SK-N-SH treated with all-trans-retinoic acid at 6 μM for 48 hours (cell line): Measurements from ENCODE around the gene CDK15.
A peak's percentile ranks its signal among the peaks of the same experiment; 100 is the strongest.
"Not testable (repeated sequence)": the region's sequence is repeated elsewhere in the genome, so short reads cannot be mapped to it uniquely, and the experiment has no call there.

Source experiments
- ATAC-seq: fragments of 200-7000 bp; cut with Tn5 transposase; 3 replicates; pipeline ENCODE4 v1.9.1; 2020; ENCODE audit warnings: mild to moderate bottlenecking, moderate library complexity
- ARNTL ChIP-seq: fragments of 450-650 bp; formaldehyde crosslinking; IDR thresholded peaks from 2 replicates; pipeline ENCODE4 v1.5.0; 2020; ENCODE audit warnings: low read depth, mild to moderate bottlenecking, moderate library complexity, borderline replicate concordance
- BACH2 ChIP-seq: fragments of 250-450 bp; sonication (Bioruptor Pico); IDR thresholded peaks from 2 replicates; pipeline ENCODE4 v1.9.0; 2021; ENCODE audit warnings: mild to moderate bottlenecking, borderline replicate concordance
- CREB5 ChIP-seq: fragments of 250-450 bp; sonication (Bioruptor Pico); IDR thresholded peaks from 2 replicates; pipeline ENCODE4 v1.5.1; 2020; ENCODE audit warnings: low read depth, mild to moderate bottlenecking, moderate library complexity
- CSRNP3 ChIP-seq: fragments of 250-450 bp; sonication (Bioruptor Pico); IDR thresholded peaks from 2 replicates; pipeline ENCODE4 v1.5.1; 2021; ENCODE audit warnings: mild to moderate bottlenecking, moderate library complexity
- ESRRG ChIP-seq: fragments of 250-450 bp; sonication (Bioruptor Pico); IDR thresholded peaks from 2 replicates; pipeline ENCODE4 v1.6.1; 2021; ENCODE audit warnings: mild to moderate bottlenecking
- GLIS3 ChIP-seq: fragments of 250-450 bp; sonication (Bioruptor Pico); IDR thresholded peaks from 2 replicates; pipeline ENCODE4 v1.5.0; 2020; ENCODE audit warnings: mild to moderate bottlenecking, moderate library complexity
- ISL1 ChIP-seq: fragments of 250-450 bp; sonication (Bioruptor Pico); IDR thresholded peaks from 2 replicates; pipeline ENCODE4 v2.1.2; 2022; ENCODE audit warnings: mild to moderate bottlenecking, moderate library complexity
- OSR1 ChIP-seq: fragments of 250-450 bp; sonication (Bioruptor Pico); IDR thresholded peaks from 2 replicates; pipeline ENCODE4 v1.8.0; 2022; ENCODE audit warnings: moderate library complexity, mild to moderate bottlenecking, inconsistent platforms
- PATZ1 ChIP-seq: fragments of 250-450 bp; sonication (Bioruptor Pico); IDR thresholded peaks from 2 replicates; pipeline ENCODE4 v1.8.0; 2020; ENCODE audit warnings: mild to moderate bottlenecking, moderate library complexity, borderline replicate concordance
- POU6F1 ChIP-seq: fragments of 250-450 bp; sonication (Bioruptor Pico); IDR thresholded peaks from 2 replicates; pipeline ENCODE4 v1.8.0; 2021; ENCODE audit warnings: low read depth, mild to moderate bottlenecking, moderate library complexity, borderline replicate concordance
- RARB ChIP-seq: fragments of 250-450 bp; sonication (Bioruptor Pico); IDR thresholded peaks from 2 replicates; pipeline ENCODE4 v1.8.0; 2021; ENCODE audit warnings: mild to moderate bottlenecking, moderate library complexity
- SNAI2 ChIP-seq: fragments of 250-450 bp; sonication (Bioruptor Pico); IDR thresholded peaks from 2 replicates; pipeline ENCODE4 v1.5.0; 2020; ENCODE audit warnings: mild to moderate bottlenecking, moderate library complexity
- TCF4 ChIP-seq: fragments of 250-450 bp; sonication (Bioruptor Pico); IDR thresholded peaks from 2 replicates; pipeline ENCODE4 v1.8.0; 2021; ENCODE audit warnings: mild to moderate bottlenecking, moderate library complexity, borderline replicate concordance
- TOX ChIP-seq: fragments of 250-450 bp; sonication (Bioruptor Pico); IDR thresholded peaks from 2 replicates; pipeline ENCODE4 v1.8.0; 2021; ENCODE audit warnings: mild to moderate bottlenecking, moderate library complexity, borderline replicate concordance
- ZC3H10 ChIP-seq: fragments of 250-450 bp; sonication (Bioruptor Pico); IDR thresholded peaks from 2 replicates; pipeline ENCODE4 v1.5.1; 2021; ENCODE audit warnings: mild to moderate bottlenecking, moderate library complexity
- ZFP3 ChIP-seq: fragments of 250-450 bp; sonication (Bioruptor Pico); IDR thresholded peaks from 2 replicates; pipeline ENCODE4 v1.5.0; 2020; ENCODE audit warnings: mild to moderate bottlenecking, moderate library complexity
- ZFP30 ChIP-seq: fragments of 450-650 bp; formaldehyde crosslinking; IDR thresholded peaks from 2 replicates; pipeline ENCODE4 v1.5.0; 2022; ENCODE audit warnings: mild to moderate bottlenecking, moderate library complexity
- ZNF565 ChIP-seq: fragments of 450-650 bp; formaldehyde crosslinking; conservative IDR thresholded peaks from 2 replicates; pipeline ENCODE4 v1.5.0; 2020; ENCODE audit warnings: low read depth, mild to moderate bottlenecking, moderate library complexity
- ZNF70 ChIP-seq: fragments of 450-650 bp; formaldehyde crosslinking; IDR thresholded peaks from 2 replicates; pipeline ENCODE4 v1.5.0; 2020; ENCODE audit warnings: mild to moderate bottlenecking, moderate library complexity
- ZNF8 ChIP-seq: fragments of 450-650 bp; formaldehyde crosslinking; IDR thresholded peaks from 2 replicates; pipeline ENCODE4 v1.5.0; 2020; ENCODE audit warnings: mild to moderate bottlenecking, moderate library complexity

Gene CDK15

GRCh38 chr2:201808027-201808426, 1.7 kb downstream of the CDK15 start:
- ATAC-seq = no peak
- TF ChIP-seq ZFP30 (CRISPR knock-in tag) = no peak
- TF ChIP-seq CREB5 (CRISPR knock-in tag) = no peak
- TF ChIP-seq BACH2 (CRISPR knock-in tag) = no peak
- TF ChIP-seq, all 23 proteins: peak for 0

GRCh38 chr2:201809633-201810032, 3.3 kb downstream of the CDK15 start:
- no peak for TF ChIP-seq CSRNP3
- TF ChIP-seq ZNF70 = no peak
- no peak for TF ChIP-seq TOX
- no peak for TF ChIP-seq SNAI2
- TF ChIP-seq, all 23 proteins: peak for 0
- no peak for ATAC-seq

GRCh38 chr2:201810604-201811003, 4.3 kb downstream of the CDK15 start:
- ATAC-seq = not testable (repeated sequence)

- peak; percentile 72 for ATAC-seq
- TF ChIP-seq ZC3H10 = no peak
- TF ChIP-seq SNAI2 = no peak
- TF ChIP-seq TCF4 = peak; percentile 63; the same call in 1 of the 2 replicates
Observed at GRCh38 chr2:201813996-201814760, 7.8 kb downstream of the CDK15 start.

- TF ChIP-seq ZFP3 (CRISPR knock-in tag) = no peak
- TF ChIP-seq ESRRG (CRISPR knock-in tag) = no peak
- no peak for TF ChIP-seq ZFP30 (CRISPR knock-in tag)
- no peak for ATAC-seq
Observed at GRCh38 chr2:201816657-201817575, 10.6 kb downstream of the CDK15 start.

- peak; percentile 85 for ATAC-seq
- TF ChIP-seq RARB (no peak), ZFP3 (CRISPR knock-in tag) (no peak), ZNF565 (CRISPR knock-in tag) (no peak), SNAI2 (no peak), OSR1 (CRISPR knock-in tag) (no peak), ZNF8 (CRISPR knock-in tag) (no peak), ISL1 (peak; percentile 93), BACH2 (CRISPR knock-in tag) (no peak), ZNF70 (no peak), ESRRG (CRISPR knock-in tag) (no peak), CSRNP3 (0 out of 2 replicates have a peak, but pooled peaks have one; percentile 23), CREB5 (CRISPR knock-in tag) (peak; percentile 25; the same call in 1 of the 2 replicates), TCF4 (peak; percentile 63), GLIS3 (CRISPR knock-in tag) (no peak), ARNTL (CRISPR knock-in tag) (no peak), POU6F1 (CRISPR knock-in tag) (no peak), PATZ1 (CRISPR knock-in tag) (peak; percentile 52; the same call in 1 of the 2 replicates), ZFP30 (CRISPR knock-in tag) (no peak)
Observed at GRCh38 chr2:201820383-201821007, 14.2 kb downstream of the CDK15 start.
